Inflammatory macrophage treated with lipopolysaccharide for 1 hour (primary cell): ENCODE results near the gene SRGAP3.

Source experiments
- DNase-seq, 2 donors: peaks; one replicate each; pipeline ENCODE4 v3.0.0-alpha.2; 2020 to 2022

Gene SRGAP3

GRCh38 chr3:8952130-8952529 lies 297.3 kb downstream of the SRGAP3 start:
- no peak for DNase-seq

- DNase-seq = peak; percentile 35 to 53
These were observed 303.4 kb downstream of the SRGAP3 start for GRCh38 chr3:8945890-8946600.

GRCh38 chr3:8942746-8943488 lies 306.5 kb downstream of the SRGAP3 start:
- DNase-seq = no peak

- DNase-seq = peak; percentile 7 to 56
These were observed 307.3 kb downstream of the SRGAP3 start for GRCh38 chr3:8942115-8942514.

- DNase-seq = peak in 1 of 2 donors; percentile 12
These were observed 311.4 kb downstream of the SRGAP3 start for GRCh38 chr3:8938021-8938420.

- DNase-seq = no peak
These were observed 312.1 kb downstream of the SRGAP3 start for GRCh38 chr3:8937064-8938020.

DNA sequence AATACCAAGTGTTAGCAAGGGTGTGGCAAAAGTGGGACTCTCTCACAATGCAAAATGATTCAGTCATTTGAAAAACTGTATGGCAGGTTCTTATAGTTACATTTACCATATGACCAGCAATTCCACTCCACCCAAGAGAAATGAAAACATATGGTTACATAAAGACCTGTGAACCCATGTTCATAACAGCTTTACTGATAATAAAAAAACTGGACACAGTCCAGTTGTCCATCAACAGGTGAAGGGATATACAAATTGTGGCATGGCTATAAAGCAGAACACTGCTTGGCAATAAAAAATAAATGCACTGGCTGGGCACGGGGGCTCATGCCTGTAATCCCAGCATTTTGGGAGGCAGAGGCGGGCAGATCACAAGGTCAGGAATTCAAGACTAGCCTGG lies 316.9 kb downstream of the SRGAP3 start:
- no peak for DNase-seq

DNA sequence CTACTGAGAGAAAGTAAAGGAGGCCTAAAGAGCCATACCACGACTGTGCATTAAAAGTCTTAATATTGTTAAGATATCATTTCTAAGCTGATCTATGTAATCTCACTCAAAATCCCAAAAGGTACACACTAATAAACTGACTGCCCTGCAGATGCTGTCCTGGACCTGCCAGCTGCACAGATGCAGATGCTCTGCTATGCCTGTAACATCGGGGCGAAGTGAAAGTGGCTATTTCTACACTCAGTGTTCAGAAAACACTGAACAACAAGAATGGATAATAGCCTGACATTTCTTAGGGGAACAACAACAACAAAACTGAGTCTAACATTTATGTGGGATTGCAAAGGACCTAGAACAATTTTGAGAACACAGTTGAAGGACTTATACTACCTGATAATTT lies 318.1 kb downstream of the SRGAP3 start:
- no peak for DNase-seq
